HCT116 (cell line): ENCODE data around the gene COBLL1. TPM values are rescaled to one million over a fixed set of nuclear protein-coding genes. Genes with fewer than 3 reads are reported as not detected.

ENCODE experiments used
- ATAC-seq: fragments of 200-7000 bp; cut with Tn5 transposase; 2 replicates; pipeline ENCODE4 v1.9.1; 2020; ENCODE audit warnings: mild to moderate bottlenecking, moderate library complexity
- BruUV-seq: library from RNA; stranded (reverse); fragments of 400-500 nt; replicated peaks from 2 replicates; lab custom pipeline; 2021; lab: Mats Ljungman, UMichigan
- CTCF ChIA-PET: fragments of 300-600 bp; sonication (Branson Sonifier 250); formaldehyde crosslinking; loops from one replicate; lab custom pipeline; 2021; ENCODE audit warnings: antibody characterized with exemption; lab: Charles Lee
- POLR2A ChIA-PET: fragments of 300-600, 350-600 bp; sonication (Branson Sonifier 250); formaldehyde crosslinking; loops from one replicate; lab custom pipeline; 2021; ENCODE audit warnings: antibody characterized with exemption; lab: Charles Lee
- RAD21 ChIA-PET, 2 experiments: fragments of 300-600 bp; sonication (Branson Sonifier 250); formaldehyde crosslinking; loops; one replicate each; lab custom pipeline; 2023; ENCODE audit warnings: low total read pairs in 2 of 2; ENCODE audit not compliant: uncharacterized antibody in 2 of 2, unreplicated experiment in 2 of 2, low non-redundant PET in 1 of 2; lab: Charles Lee
- DNase-seq: peaks from one replicate; pipeline ENCODE4 v3.0.0-alpha.2; 2010; ENCODE audit warnings: low read depth, low spot score
- H2AFZ ChIP-seq: fragments of 200-600 bp; shearing (Covaris generic), sonication (generic); 2 replicates; pipeline ENCODE4 v1.6.1; 2017; ENCODE audit warnings: low read depth, mixed run types, mixed read lengths, antibody characterized with exemption, low read length; ENCODE audit not compliant: poor library complexity, severe bottlenecking
- H3K27ac ChIP-seq: 2 replicates; pipeline ENCODE4 v1.5.1; 2012; ENCODE audit warnings: low read depth, low read length
- H3K27me3 ChIP-seq: fragments of 200-600 bp; sonication (generic); 2 replicates; pipeline ENCODE4 v1.6.1; 2016; ENCODE audit warnings: mixed run types, low read length, mixed read lengths; ENCODE audit not compliant: insufficient read depth
- H3K36me3 ChIP-seq, 2 experiments: fragments of 200-500 bp in 1 of 2; fragments of 200-600 bp in 1 of 2; sonication (Bioruptor generic) in 1 of 2; sonication (generic) in 1 of 2; 2 replicates each; pipeline versions ENCODE4 v1.5.1 to v1.6.1; 2014 to 2016; ENCODE audit warnings: low read length in 2 of 2, inconsistent platforms in 1 of 2, mixed read lengths in 1 of 2, mixed run types in 1 of 2; ENCODE audit not compliant: insufficient read depth in 2 of 2, control insufficient read depth in 1 of 2
- H3K4me1 ChIP-seq, 2 experiments: fragments of 200-600 bp in 1 of 2; sonication (generic) in 1 of 2; 2 replicates each; pipeline versions ENCODE4 v1.5.1 to v1.6.1; 2012 to 2017; ENCODE audit warnings: low read length in 2 of 2, inconsistent platforms in 1 of 2, mild to moderate bottlenecking in 1 of 2, mixed read lengths in 1 of 2, mixed run types in 1 of 2, moderate library complexity in 1 of 2; ENCODE audit not compliant: insufficient read depth in 2 of 2, control insufficient read depth in 1 of 2
- H3K4me2 ChIP-seq: fragments of 200-600 bp; sonication (generic); 2 replicates; pipeline ENCODE4 v1.6.1; 2017; ENCODE audit warnings: mixed run types, low read length, mixed read lengths
- H3K4me3 ChIP-seq, 2 experiments: fragments of 200-600 bp in 1 of 2; sonication (generic) in 1 of 2; replicated peaks in 1 of 2; 2 replicates each; pipeline ENCODE4 v1.5.1; 2011 to 2016; ENCODE audit warnings: low read length in 2 of 2, control low read depth in 1 of 2, low read depth in 1 of 2, mild to moderate bottlenecking in 1 of 2, mixed read lengths in 1 of 2, mixed run types in 1 of 2
- H3K79me2 ChIP-seq: fragments of 200-600 bp; sonication (generic); 2 replicates; pipeline ENCODE4 v1.6.1; 2017; ENCODE audit warnings: mild to moderate bottlenecking, mixed run types, low read length, moderate library complexity, mixed read lengths; ENCODE audit not compliant: insufficient read depth
- H3K9ac ChIP-seq: fragments of 200-600 bp; sonication (generic); 2 replicates; pipeline ENCODE4 v1.6.1; 2016; ENCODE audit warnings: low read length, mixed read lengths
- H3K9me2 ChIP-seq: fragments of 200-600 bp; sonication (generic), shearing (Covaris generic); 2 replicates; pipeline ENCODE4 v1.6.1; 2017; ENCODE audit warnings: mixed run types, mild to moderate bottlenecking, moderate library complexity; ENCODE audit not compliant: insufficient read depth
- H3K9me3 ChIP-seq, 2 experiments: fragments of 200-500 bp in 1 of 2; fragments of 200-600 bp in 1 of 2; sonication (Bioruptor generic) in 1 of 2; sonication (generic) in 1 of 2; 2 replicates each; pipeline ENCODE4 v1.6.1; 2014 to 2017; ENCODE audit warnings: low read length in 2 of 2, mixed read lengths in 2 of 2, inconsistent platforms in 1 of 2, low read depth in 1 of 2, mild to moderate bottlenecking in 1 of 2, mixed run types in 1 of 2, moderate library complexity in 1 of 2; ENCODE audit not compliant: control insufficient read depth in 1 of 2, insufficient read depth in 1 of 2
- H4K20me1 ChIP-seq: fragments of 200-600 bp; sonication (generic), shearing (Covaris generic); 2 replicates; pipeline ENCODE4 v1.6.1; 2017; ENCODE audit warnings: mixed run types, mild to moderate bottlenecking, moderate library complexity; ENCODE audit not compliant: insufficient read depth
- CEBPB ChIP-seq: IDR thresholded peaks from 2 replicates; pipeline ENCODE4 v1.6.1; 2012; ENCODE audit warnings: low read depth
- CTCF ChIP-seq, 3 experiments: fragments of 200-600 bp in 1 of 3; sonication (generic) in 1 of 3; IDR thresholded peaks in 2 of 3; conservative IDR thresholded peaks in 1 of 3; 2 replicates each; pipeline ENCODE4 v1.5.1; 2012 to 2017; ENCODE audit warnings: low read depth in 2 of 3, low read length in 2 of 3, antibody characterized with exemption in 1 of 3, borderline replicate concordance in 1 of 3, control low read depth in 1 of 3, mild to moderate bottlenecking in 1 of 3, mixed read lengths in 1 of 3, mixed run types in 1 of 3, moderate library complexity in 1 of 3; ENCODE audit not compliant: insufficient read depth in 1 of 3
- EZH2 ChIP-seq: fragments of 200-600 bp; sonication (generic); IDR thresholded peaks from 2 replicates; pipeline ENCODE4 v1.6.1; 2017; ENCODE audit warnings: antibody characterized with exemption, mixed run types
- MAX ChIP-seq: IDR thresholded peaks from 2 replicates; pipeline ENCODE4 v1.6.1; 2012
- POLR2A ChIP-seq: IDR thresholded peaks from 2 replicates; pipeline ENCODE4 v1.7.0; 2011; ENCODE audit warnings: borderline replicate concordance; ENCODE audit not compliant: insufficient read depth, insufficient read length; ENCODE audit errors: extremely low read depth
- REST ChIP-seq: IDR thresholded peaks from 2 replicates; pipeline ENCODE4 v1.6.1; 2012; ENCODE audit warnings: low read depth
- ZNF274 ChIP-seq: fragments of 200-500 bp; sonication (Bioruptor generic); IDR thresholded peaks from 2 replicates; pipeline ENCODE4 v1.6.1; 2014; ENCODE audit warnings: mild to moderate bottlenecking, low read depth, low read length, inconsistent platforms
- intact Hi-C: fragments of 100-400 bp; cut with micrococcal nuclease; formaldehyde crosslinking; loops from 2 replicates; pipeline ENCODE4 v1.10.0; 2022
- total RNA-seq: library from RNA; stranded (reverse); gene quantifications from one replicate; pipeline ENCODE4 v1.2.1, GENCODE V29; 2021; ENCODE audit not compliant: unreplicated experiment

COBLL1 gene
- total RNA-seq, 1 experiment from 2014 or later = 3.6 TPM

GRCh38 chr2:164821338-164821737, 20.3 kb downstream of the COBLL1 start:
- ChIA-PET CTCF (no interaction called here), POLR2A (no interaction called here)
- no TSS peak for BruUV-seq

More at GRCh38 chr2:164821338-164821737, 20.3 kb downstream of the COBLL1 start:
- Histone ChIP-seq H3K36me3 (no peaks in the 10 kb centered on the region), H3K4me1 (no peaks in the 10 kb centered on the region), H3K9me3 (no peaks in the 10 kb centered on the region), H4K20me1 (no peaks in the 10 kb centered on the region), H3K27ac (no peak overlapping the region), H3K9ac (no peak overlapping the region), H2AFZ (no peak overlapping the region), H3K79me2 (no peaks in the 10 kb centered on the region), H3K4me3 (no peak overlapping the region), H3K4me2 (no peak overlapping the region), H3K27me3 (no peaks in the 10 kb centered on the region), H3K9me2 (no peaks in the 10 kb centered on the region)
- ATAC-seq (no peak), DNase-seq (no peak)
- no peak for TF ChIP-seq CEBPB
- no peak for TF ChIP-seq CTCF (IDR thresholded peaks at IDR 0.05 in 2 of 3, conservative IDR thresholded peaks at IDR 0.05 in 1 of 3; ENCODE audit: borderline replicate concordance in 1 of 3, insufficient read depth in 1 of 3, low read depth in 2 of 3, low read length in 2 of 3)
- no peak for TF ChIP-seq ZNF274
- no peak for TF ChIP-seq MAX
- TF ChIP-seq EZH2 = no peak
- no peak for TF ChIP-seq REST
- TF ChIP-seq POLR2A = no peak
- RAD21 ChIA-PET = no interaction called here
- intact Hi-C loops = no loop called here
